Lower lobe of right lung (tissue), 2 donors: Measurements from ENCODE around the gene CNBD2. TPM values are rescaled to one million over a fixed set of nuclear protein-coding genes. Genes with fewer than 3 reads are reported as not detected.
A peak's percentile ranks its signal among the peaks of the same experiment; 100 is the strongest.
"Not testable (repeated sequence)": the region's sequence is repeated elsewhere in the genome, so short reads cannot be mapped to it uniquely, and the experiment has no call there.

ENCODE experiments used
- ATAC-seq, 2 donors: fragments of 200-7000 bp; cut with Tn5 transposase; one replicate each; pipeline ENCODE4 v1.9.1; 2020 to 2022; ENCODE audit warnings: mild to moderate bottlenecking in 2 of 2, moderate library complexity in 2 of 2
- DNase-seq: peaks from one replicate; pipeline ENCODE4 v3.0.0-alpha.2; 2020
- H3K27ac ChIP-seq: fragments of 200-600 bp; one replicate; pipeline ENCODE4 v1.8.0; 2022
- H3K27me3 ChIP-seq: fragments of 200-600 bp; one replicate; pipeline ENCODE4 v1.8.0; 2022; ENCODE audit warnings: low read depth
- H3K36me3 ChIP-seq: fragments of 200-600 bp; one replicate; pipeline ENCODE4 v1.8.0; 2022; ENCODE audit warnings: mild to moderate bottlenecking
- H3K4me1 ChIP-seq: fragments of 200-600 bp; one replicate; pipeline ENCODE4 v1.8.0; 2022
- H3K4me3 ChIP-seq: fragments of 200-600 bp; one replicate; pipeline ENCODE4 v1.8.0; 2022; ENCODE audit warnings: mild to moderate bottlenecking
- H3K9me3 ChIP-seq: fragments of 200-600 bp; one replicate; pipeline ENCODE4 v1.8.0; 2022
- intact Hi-C: fragments of 100-400 bp; cut with DNase I; formaldehyde crosslinking; loops from one replicate; pipeline ENCODE4 v1.11.0; 2022
- total RNA-seq: library from RNA; stranded (reverse); fragmentation: NEBNext Ultra II Directional; extraction: Animal tissue kit (Norgen Biotek cat#: 25700); gene quantifications from one replicate; pipeline ENCODE4 v1.2.1, GENCODE V29; 2021
- TF ChIP-seq, protein P1 (sequence below): fragments of 200-600 bp; IDR thresholded peaks from one replicate; pipeline ENCODE4 v1.8.0; 2022; ENCODE audit warnings: antibody characterized with exemption, mild to moderate bottlenecking
- donor health status: DM: no; HTN: yes; CAD: no; lungs with severe emphysema.

Gene CNBD2
- total RNA-seq, 1 donor from 2014 or later: 4.3 TPM

- intact Hi-C loops: no loop called here
- TF ChIP-seq, protein P1, sequence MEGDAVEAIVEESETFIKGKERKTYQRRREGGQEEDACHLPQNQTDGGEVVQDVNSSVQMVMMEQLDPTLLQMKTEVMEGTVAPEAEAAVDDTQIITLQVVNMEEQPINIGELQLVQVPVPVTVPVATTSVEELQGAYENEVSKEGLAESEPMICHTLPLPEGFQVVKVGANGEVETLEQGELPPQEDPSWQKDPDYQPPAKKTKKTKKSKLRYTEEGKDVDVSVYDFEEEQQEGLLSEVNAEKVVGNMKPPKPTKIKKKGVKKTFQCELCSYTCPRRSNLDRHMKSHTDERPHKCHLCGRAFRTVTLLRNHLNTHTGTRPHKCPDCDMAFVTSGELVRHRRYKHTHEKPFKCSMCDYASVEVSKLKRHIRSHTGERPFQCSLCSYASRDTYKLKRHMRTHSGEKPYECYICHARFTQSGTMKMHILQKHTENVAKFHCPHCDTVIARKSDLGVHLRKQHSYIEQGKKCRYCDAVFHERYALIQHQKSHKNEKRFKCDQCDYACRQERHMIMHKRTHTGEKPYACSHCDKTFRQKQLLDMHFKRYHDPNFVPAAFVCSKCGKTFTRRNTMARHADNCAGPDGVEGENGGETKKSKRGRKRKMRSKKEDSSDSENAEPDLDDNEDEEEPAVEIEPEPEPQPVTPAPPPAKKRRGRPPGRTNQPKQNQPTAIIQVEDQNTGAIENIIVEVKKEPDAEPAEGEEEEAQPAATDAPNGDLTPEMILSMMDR: no peak
- H3K4me1 ChIP-seq: peaks cover 26% of the 10 kb centered on the region
- ATAC-seq: no peak
- H3K27ac ChIP-seq: no peak overlapping the region
- DNase-seq: no peak
- peaks cover 13% of the 10 kb centered on the region for H3K36me3 ChIP-seq
- no peaks in the 10 kb centered on the region for H3K27me3 ChIP-seq
- H3K9me3 ChIP-seq: no peaks in the 10 kb centered on the region
- H3K4me3 ChIP-seq: no peak overlapping the region
Measured at GRCh38 chr20:36043441-36043840, 75.1 kb downstream of the CNBD2 start.

GRCh38 chr20:36043892-36044515, 75.6 kb downstream of the CNBD2 start:
- Histone ChIP-seq H3K4me1 (peaks cover 31% of the 10 kb centered on the region), H3K4me3 (no peak overlapping the region), H3K9me3 (no peaks in the 10 kb centered on the region), H3K27me3 (no peaks in the 10 kb centered on the region), H3K36me3 (peaks cover 16% of the 10 kb centered on the region), H3K27ac (no peak overlapping the region)
- intact Hi-C loops: no loop called here
- TF ChIP-seq, protein P1: no peak
- ATAC-seq (no peak), DNase-seq (no peak)

DNA sequence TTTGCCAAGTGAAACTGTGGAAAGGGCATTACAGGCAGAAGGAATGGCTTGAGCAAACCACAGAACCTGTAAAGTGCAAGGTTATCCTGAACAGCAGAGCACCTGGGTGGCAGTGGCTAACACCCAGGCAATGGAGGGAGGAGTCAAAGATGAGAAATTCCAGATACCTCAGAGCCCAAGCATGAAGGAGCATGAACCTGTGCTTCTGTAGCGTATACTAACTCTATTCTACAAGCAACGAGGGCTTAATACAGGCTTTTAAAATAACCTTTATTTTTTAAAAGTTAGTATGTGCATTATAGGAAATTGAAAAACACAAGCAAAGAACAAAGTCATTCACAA, 77.0 kb downstream of the CNBD2 start:
- no peak overlapping the region for H3K4me3 ChIP-seq
- intact Hi-C loops: no loop called here
- H3K27me3 ChIP-seq: no peaks in the 10 kb centered on the region
- DNase-seq: no peak
- ATAC-seq: peak in 1 of 2 donors; percentile 35
- TF ChIP-seq, protein P1: no peak
- peaks cover 16% of the 10 kb centered on the region for H3K36me3 ChIP-seq
- no peaks in the 10 kb centered on the region for H3K9me3 ChIP-seq
- no peak overlapping the region for H3K27ac ChIP-seq
- H3K4me1 ChIP-seq: peaks cover 31% of the 10 kb centered on the region

DNA sequence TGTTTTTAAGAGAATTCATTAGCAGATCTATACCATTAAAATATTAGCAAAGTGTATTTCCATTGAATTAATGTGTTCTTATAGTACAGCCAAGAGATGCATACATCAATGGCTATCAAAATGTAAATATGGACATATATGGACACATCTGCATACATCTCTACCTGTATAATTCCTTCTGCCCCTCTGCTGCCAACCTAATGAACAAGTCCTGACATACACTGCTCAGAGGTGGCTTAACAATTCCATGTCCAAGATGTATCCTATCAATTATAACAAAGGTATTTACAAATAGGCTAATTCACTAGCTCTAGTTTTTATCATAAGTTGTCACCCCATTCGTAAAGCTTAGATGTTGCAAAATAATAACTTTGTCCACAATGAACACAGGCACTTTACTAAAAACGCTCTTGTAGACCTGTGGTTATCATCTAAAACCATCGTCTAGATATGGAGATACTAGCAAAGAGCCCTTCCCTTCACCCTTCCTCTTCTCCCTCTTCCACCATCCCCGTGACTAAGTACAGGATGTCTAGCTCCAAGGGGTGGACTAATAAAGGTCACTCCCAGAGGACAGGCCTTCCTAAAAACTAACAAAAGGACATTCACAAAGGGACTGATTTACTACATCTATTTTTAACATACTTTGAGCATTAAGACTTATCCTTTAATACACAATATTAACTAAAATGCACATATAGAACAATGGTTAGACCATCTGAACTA, 77.8 kb downstream of the CNBD2 start:
- H3K36me3 ChIP-seq: peaks cover 16% of the 10 kb centered on the region
- intact Hi-C loops: not testable (repeated sequence)
- peaks cover 34% of the 10 kb centered on the region for H3K4me1 ChIP-seq

GRCh38 chr20:36049408-36049807, 81.0 kb downstream of the CNBD2 start:
- Histone ChIP-seq H3K4me1 (peaks cover 40% of the 10 kb centered on the region), H3K4me3 (peak overlapping the region; percentile 93), H3K36me3 (peaks cover 16% of the 10 kb centered on the region)
- H3K27me3 ChIP-seq, DNase-seq, H3K27ac ChIP-seq, H3K9me3 ChIP-seq, intact Hi-C loops, ATAC-seq: not testable (repeated sequence)

More for the DNA sequence above, 77.8 kb downstream of the CNBD2 start:
- H3K27ac ChIP-seq, H3K9me3 ChIP-seq, DNase-seq, H3K27me3 ChIP-seq, H3K4me3 ChIP-seq, ATAC-seq: not testable (repeated sequence)

DNA sequence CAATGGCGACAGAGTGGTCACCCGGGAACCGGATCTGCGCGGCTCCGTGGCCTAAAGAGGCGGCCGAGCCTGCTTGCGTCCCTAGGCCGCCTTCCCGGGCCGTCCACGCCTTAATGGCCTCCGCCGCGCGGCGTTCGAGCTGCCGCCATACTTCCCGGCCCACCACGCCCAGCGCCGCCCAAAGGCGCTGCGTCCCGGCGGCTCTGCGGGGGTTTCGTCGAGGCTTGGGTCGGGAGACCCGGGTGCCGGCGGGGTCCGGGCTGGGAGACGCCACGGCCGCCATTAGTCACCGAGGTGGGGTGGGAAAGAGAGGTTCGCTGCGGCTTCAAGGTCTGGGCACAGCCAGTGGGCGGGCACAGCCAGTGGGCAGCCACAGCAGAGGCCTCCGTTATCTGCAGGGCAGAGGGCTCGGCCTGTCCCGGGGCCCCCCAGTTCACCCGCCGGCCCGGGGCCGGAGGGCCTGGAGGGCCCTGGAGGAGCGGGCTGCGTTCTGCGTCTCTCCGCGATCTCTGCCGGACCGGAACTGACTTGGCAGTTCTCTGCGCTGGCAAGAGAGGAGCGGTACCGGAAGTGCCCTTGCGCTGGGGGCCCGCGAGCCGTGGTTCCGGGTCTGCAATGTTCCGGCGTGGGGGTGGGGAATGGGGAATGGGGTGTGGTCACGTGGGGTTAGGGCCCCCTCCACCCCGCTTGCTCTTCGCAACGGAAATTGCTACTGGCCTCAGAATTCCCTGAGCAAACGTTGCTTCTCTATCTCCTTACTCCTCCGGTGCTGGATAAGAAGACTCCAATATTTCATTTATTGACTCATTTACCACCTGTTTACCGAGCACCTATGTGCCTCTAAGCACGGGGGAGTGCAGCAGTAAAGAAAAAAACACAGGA, 82.3 kb downstream of the CNBD2 start:
- peaks cover 40% of the 10 kb centered on the region for H3K4me1 ChIP-seq

More for the DNA sequence above, 82.3 kb downstream of the CNBD2 start:
- DNase-seq (peak; percentile 94), ATAC-seq (peak; percentile 99 to 100)
- peak overlapping the region; percentile 93 for H3K4me3 ChIP-seq
- TF ChIP-seq, protein P1: no peak
- intact Hi-C loops: no loop called here
- H3K9me3 ChIP-seq: no peaks in the 10 kb centered on the region
- H3K27ac ChIP-seq: peak overlapping the region; percentile 99
- peaks cover 13% of the 10 kb centered on the region for H3K36me3 ChIP-seq
- no peaks in the 10 kb centered on the region for H3K27me3 ChIP-seq
